Gastroesophageal sphincter (tissue), 3 donors: ENCODE data around the gene ANLN.
"Not testable (repeated sequence)": the region's sequence is repeated elsewhere in the genome, so short reads cannot be mapped to it uniquely, and the experiment has no call there.

Experiments used
- CTCF ChIP-seq, 4 experiments: fragments of 200-600 bp in 2 of 4; fragments of 450-650 bp in 2 of 4; sonication (generic) in 1 of 4; IDR thresholded peaks; one replicate each; pipeline ENCODE4 v1.5.1; 2017 to 2019; ENCODE audit warnings: antibody characterized with exemption in 4 of 4, mild to moderate bottlenecking in 2 of 4, moderate library complexity in 2 of 4
- EP300 ChIP-seq: sonication (generic); formaldehyde crosslinking; IDR thresholded peaks from one replicate; pipeline ENCODE4 v1.6.1; 2017; ENCODE audit warnings: antibody characterized with exemption, mild to moderate bottlenecking
- POLR2A ChIP-seq, 2 donors: fragments of 450-650 bp; IDR thresholded peaks; one replicate each; pipeline ENCODE4 v1.6.1; 2017; ENCODE audit warnings: antibody characterized with exemption in 2 of 2, mild to moderate bottlenecking in 2 of 2, moderate library complexity in 1 of 2

GRCh38 chr7:36497176-36497575, 107.5 kb downstream of the ANLN start:
- TF ChIP-seq CTCF (IDR thresholded peaks at IDR 0.05); POLR2A (IDR thresholded peaks at IDR 0.05); EP300: not testable (repeated sequence)
